BE2C (cell line): Measurements from ENCODE around the gene USP1.

Experiments
- DNase-seq: peaks from one replicate; pipeline ENCODE4 v3.0.0-alpha.2; 2020
- H3K27me3 ChIP-seq: fragments of 250-450 bp; sonication (Bioruptor Pico); 2 replicates; pipeline ENCODE4 v1.5.1; 2020; ENCODE audit warnings: mild to moderate bottlenecking
- H3K36me3 ChIP-seq: fragments of 250-450 bp; sonication (Bioruptor Pico); 2 replicates; pipeline ENCODE4 v1.5.1; 2020; ENCODE audit warnings: mild to moderate bottlenecking
- H3K4me1 ChIP-seq: fragments of 250-450 bp; sonication (Bioruptor Pico); 2 replicates; pipeline ENCODE4 v1.5.1; 2020
- H3K4me3 ChIP-seq: 2 replicates; pipeline ENCODE4 v1.5.1; 2011; ENCODE audit warnings: low read depth, low read length
- H3K9me3 ChIP-seq: fragments of 250-450 bp; sonication (Bioruptor Pico); 2 replicates; pipeline ENCODE4 v1.5.1; 2020
- CTCF ChIP-seq: IDR thresholded peaks from 2 replicates; pipeline ENCODE4 v1.5.1; 2012; ENCODE audit warnings: mild to moderate bottlenecking, low read depth, low read length

The USP1 gene

GRCh38 chr1:62405247-62405646 lies 31.6 kb upstream of the USP1 start:
- H3K4me1 ChIP-seq: no peaks in the 10 kb centered on the region
- no peak overlapping the region for H3K4me3 ChIP-seq
- no peak for TF ChIP-seq CTCF

GRCh38 chr1:62406576-62406975 lies 30.3 kb upstream of the USP1 start:
- no peak for TF ChIP-seq CTCF
- H3K4me3 ChIP-seq: no peak overlapping the region
- H3K4me1 ChIP-seq: no peaks in the 10 kb centered on the region
- H3K27me3 ChIP-seq: no peaks in the 10 kb centered on the region
- DNase-seq: no peak
- H3K36me3 ChIP-seq: no peaks in the 10 kb centered on the region
- no peaks in the 10 kb centered on the region for H3K9me3 ChIP-seq

More at GRCh38 chr1:62405247-62405646, 31.6 kb upstream of the USP1 start:
- H3K27me3 ChIP-seq: no peaks in the 10 kb centered on the region
- no peak for DNase-seq
- no peaks in the 10 kb centered on the region for H3K9me3 ChIP-seq
- H3K36me3 ChIP-seq: no peaks in the 10 kb centered on the region

- H3K4me3 ChIP-seq: no peak overlapping the region
- TF ChIP-seq CTCF: peak; percentile 60
- no peaks in the 10 kb centered on the region for H3K27me3 ChIP-seq
- no peaks in the 10 kb centered on the region for H3K4me1 ChIP-seq
- peak; percentile 15 for DNase-seq
- H3K9me3 ChIP-seq: no peaks in the 10 kb centered on the region
- no peaks in the 10 kb centered on the region for H3K36me3 ChIP-seq
Measured at GRCh38 chr1:62407398-62408009, 29.3 kb upstream of the USP1 start.

- Histone ChIP-seq H3K36me3 (no peaks in the 10 kb centered on the region), H3K9me3 (no peaks in the 10 kb centered on the region), H3K4me3 (no peak overlapping the region), H3K4me1 (no peaks in the 10 kb centered on the region), H3K27me3 (no peaks in the 10 kb centered on the region)
- TF ChIP-seq CTCF: no peak
- no peak for DNase-seq
Measured at GRCh38 chr1:62415687-62416086, 21.2 kb upstream of the USP1 start.

GRCh38 chr1:62417351-62417999 lies 19.4 kb upstream of the USP1 start:
- no peak overlapping the region for H3K4me3 ChIP-seq
- no peaks in the 10 kb centered on the region for H3K9me3 ChIP-seq
- H3K36me3 ChIP-seq: no peaks in the 10 kb centered on the region
- DNase-seq: no peak
- H3K4me1 ChIP-seq: no peaks in the 10 kb centered on the region
- no peak for TF ChIP-seq CTCF
- no peaks in the 10 kb centered on the region for H3K27me3 ChIP-seq

GRCh38 chr1:62420214-62420613 lies 16.6 kb upstream of the USP1 start:
- H3K36me3 ChIP-seq: no peaks in the 10 kb centered on the region
- H3K9me3 ChIP-seq: no peaks in the 10 kb centered on the region
- H3K27me3 ChIP-seq: no peaks in the 10 kb centered on the region
- no peaks in the 10 kb centered on the region for H3K4me1 ChIP-seq
- no peak for TF ChIP-seq CTCF
- DNase-seq: no peak
- no peak overlapping the region for H3K4me3 ChIP-seq
